NCI-H1694 treated with DMSO at 0.1 percent for 48 hours (cell line): Measurements from ENCODE around the gene ABCC8.

Experiments
- DNase-seq: peaks from one replicate; lab custom pipeline; 2025; lab: John Stamatoyannopoulos, UW

ABCC8 gene

DNA sequence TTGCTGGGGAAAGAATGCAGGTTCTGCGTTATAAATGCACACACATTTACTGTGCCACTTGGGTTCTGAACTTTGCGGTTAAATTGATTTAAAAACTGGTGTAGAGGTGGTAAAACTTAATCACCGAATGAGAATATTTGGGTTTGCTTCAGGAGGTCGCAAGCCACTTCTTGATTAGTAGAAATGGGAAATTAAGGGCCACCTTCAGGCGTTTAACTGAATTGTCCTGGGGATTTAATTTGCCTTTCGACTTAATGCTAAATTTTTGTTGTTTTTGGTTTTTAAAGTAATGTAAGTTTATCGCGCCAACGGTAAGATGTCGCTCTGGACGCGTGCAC is 125.5 kb downstream of the ABCC8 start:
- no peak for DNase-seq

DNA sequence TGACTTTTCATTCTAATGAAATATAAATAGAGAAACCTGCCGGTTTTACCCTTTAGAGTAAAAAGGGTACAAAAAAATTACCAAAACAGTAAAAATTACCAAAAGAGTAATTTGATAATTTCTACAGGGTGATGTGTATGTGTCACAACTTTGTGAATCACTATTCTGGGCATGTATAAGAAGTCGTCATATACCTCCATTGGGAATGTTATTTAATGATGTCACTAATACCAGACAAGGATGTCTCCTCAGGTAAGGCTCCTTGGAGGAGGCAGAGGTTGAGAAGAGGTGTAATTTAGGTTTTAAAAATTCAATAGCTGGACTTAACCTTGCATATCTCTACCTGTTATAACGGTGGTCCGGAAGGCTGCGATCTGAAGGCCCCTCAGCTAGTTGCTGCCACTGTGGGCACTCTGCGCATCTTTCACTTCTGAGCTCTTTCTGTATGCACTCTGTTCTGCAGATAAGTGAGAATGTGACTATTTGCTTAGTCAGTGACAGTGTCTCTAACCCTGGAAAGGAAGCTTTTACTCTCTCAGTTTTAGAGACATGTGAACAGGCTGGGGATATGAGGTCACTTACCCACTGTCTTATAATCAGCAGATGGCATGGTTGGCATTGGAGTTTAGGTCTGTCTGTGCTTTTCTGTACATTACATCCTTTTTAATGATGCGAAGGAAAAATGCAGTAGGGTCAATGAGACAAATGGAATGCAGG is 126.0 kb downstream of the ABCC8 start:
- DNase-seq, result no peak

- no peak for DNase-seq
Measured at GRCh38 chr11:17347676-17348075, 129.0 kb downstream of the ABCC8 start.

DNA sequence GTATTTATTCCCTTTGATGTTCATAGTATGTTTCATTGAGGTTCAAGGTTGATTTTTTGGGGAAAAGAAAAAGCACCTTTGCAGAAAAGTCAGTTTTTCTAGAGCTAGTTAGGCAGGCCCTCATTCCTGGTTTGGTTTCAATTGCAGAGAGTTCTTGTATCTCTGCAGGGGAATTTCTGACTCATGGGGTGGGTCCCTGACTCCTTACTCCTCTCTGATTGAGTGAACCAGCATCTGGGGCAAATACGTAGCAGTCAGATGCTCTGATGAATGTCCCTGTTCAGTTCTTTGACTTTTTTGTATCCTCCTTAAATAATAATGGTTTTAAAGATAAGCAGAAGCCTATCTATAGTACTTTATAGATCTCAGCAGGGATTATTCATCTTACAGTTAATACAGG is 132.7 kb downstream of the ABCC8 start:
- no peak for DNase-seq

- DNase-seq, result no peak
Measured at GRCh38 chr11:17343257-17343656, 133.4 kb downstream of the ABCC8 start.
